NT2/D1 (cell line): Measurements from ENCODE around the gene CEP295NL.
"Not testable (repeated sequence)": the region's sequence is repeated elsewhere in the genome, so short reads cannot be mapped to it uniquely, and the experiment has no call there.

Source experiments
- DNase-seq: peaks from one replicate; pipeline ENCODE4 v3.0.0-alpha.2; 2011; ENCODE audit warnings: low read depth, low spot score
- H3K27me3 ChIP-seq: 2 replicates; pipeline ENCODE4 v1.6.0; 2011; ENCODE audit warnings: mild to moderate bottlenecking; ENCODE audit not compliant: insufficient read length, insufficient read depth
- H3K36me3 ChIP-seq: 2 replicates; pipeline ENCODE4 v1.6.1; 2011; ENCODE audit warnings: mild to moderate bottlenecking, low read length, mixed read lengths; ENCODE audit not compliant: insufficient read depth, insufficient read length
- H3K4me1 ChIP-seq: 2 replicates; pipeline ENCODE4 v1.5.1; 2011; ENCODE audit not compliant: insufficient read depth, insufficient read length
- H3K4me3 ChIP-seq: 2 replicates; pipeline ENCODE4 v1.5.1; 2011; ENCODE audit warnings: low read depth; ENCODE audit not compliant: insufficient read length
- H3K9ac ChIP-seq: 2 replicates; pipeline ENCODE4 v1.6.0; 2011; ENCODE audit warnings: low read depth; ENCODE audit not compliant: insufficient read length
- H3K9me3 ChIP-seq: 2 replicates; pipeline ENCODE4 v1.5.1; 2011; ENCODE audit warnings: mild to moderate bottlenecking, low read length; ENCODE audit not compliant: insufficient read depth
- SUZ12 ChIP-seq: IDR thresholded peaks from 2 replicates; pipeline ENCODE4 v1.6.1; 2011; ENCODE audit not compliant: insufficient read length, insufficient read depth; ENCODE audit errors: extremely low read depth
- YY1 ChIP-seq: IDR thresholded peaks from 2 replicates; pipeline ENCODE4 v1.6.1; 2011; ENCODE audit not compliant: insufficient read length, insufficient read depth
- ZNF274 ChIP-seq: IDR thresholded peaks from 2 replicates; pipeline ENCODE4 v1.6.1; 2011; ENCODE audit warnings: mild to moderate bottlenecking, low read depth, low read length

CEP295NL gene

DNA sequence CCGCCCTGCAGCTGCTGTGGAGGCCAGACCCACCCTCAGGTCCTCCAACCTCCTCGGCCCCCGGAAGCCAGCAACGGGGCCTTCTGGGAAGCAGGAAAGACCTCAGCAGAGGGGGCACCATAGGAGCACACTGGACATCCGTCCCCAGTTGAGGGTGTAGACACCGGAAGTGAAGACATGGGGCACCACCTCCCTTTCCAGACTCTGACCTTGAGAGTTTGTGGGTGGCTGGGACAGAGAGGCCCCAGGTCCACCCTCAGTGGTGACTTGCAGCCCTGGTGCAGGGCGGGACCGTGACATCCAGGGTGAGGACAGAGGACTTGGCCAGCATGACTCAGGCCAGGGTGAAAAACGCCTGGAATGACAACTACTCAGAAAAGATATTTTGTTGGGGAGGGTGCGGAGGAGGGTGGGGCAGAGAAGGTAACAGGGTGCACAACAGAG is 19.9 kb downstream of the CEP295NL start:
- no peaks in the 10 kb centered on the region for H3K9me3 ChIP-seq
- H3K27me3 ChIP-seq: no peaks in the 10 kb centered on the region
- no peak overlapping the region for H3K4me3 ChIP-seq
- peaks cover 39% of the 10 kb centered on the region for H3K4me1 ChIP-seq
- DNase-seq: no peak
- H3K9ac ChIP-seq: peak overlapping the region; percentile 66
- H3K36me3 ChIP-seq: peaks cover 29% of the 10 kb centered on the region
- no peak for TF ChIP-seq YY1
- TF ChIP-seq ZNF274: no peak
- no peak for TF ChIP-seq SUZ12

DNA sequence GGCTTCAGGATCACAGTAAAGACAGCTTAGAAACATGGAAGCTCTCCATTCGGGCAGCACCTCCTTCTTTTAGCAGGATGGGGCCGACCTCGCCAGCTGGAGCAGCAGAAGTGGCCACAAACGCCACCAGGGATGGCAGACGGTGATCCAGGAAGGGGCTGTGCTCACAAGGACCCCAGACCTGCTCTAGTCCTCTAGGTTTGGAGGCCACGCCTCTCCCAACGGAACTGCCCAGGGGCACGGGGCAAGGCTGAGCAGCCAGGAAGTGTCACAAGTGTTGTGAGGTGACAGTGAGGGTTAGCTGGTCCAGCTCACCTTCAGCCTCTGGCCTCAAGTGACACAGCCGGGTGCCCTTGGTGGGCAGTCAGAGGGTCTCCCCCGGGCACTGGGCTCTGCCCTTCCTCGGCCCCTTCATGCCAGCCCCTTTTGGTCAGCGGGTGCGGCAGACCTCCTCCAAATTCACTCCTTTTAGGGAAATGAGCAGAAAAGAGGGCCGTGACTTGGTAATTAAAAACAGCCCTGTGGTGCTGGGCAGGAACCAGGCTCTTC is 20.4 kb downstream of the CEP295NL start:
- TF ChIP-seq YY1 (no peak), ZNF274 (no peak)
- no peak overlapping the region for H3K4me3 ChIP-seq
- H3K9ac ChIP-seq: no peak overlapping the region
- H3K9me3 ChIP-seq: no peaks in the 10 kb centered on the region
- no peaks in the 10 kb centered on the region for H3K27me3 ChIP-seq
- peaks cover 39% of the 10 kb centered on the region for H3K4me1 ChIP-seq
- H3K36me3 ChIP-seq: peaks cover 31% of the 10 kb centered on the region
- DNase-seq: no peak

DNA sequence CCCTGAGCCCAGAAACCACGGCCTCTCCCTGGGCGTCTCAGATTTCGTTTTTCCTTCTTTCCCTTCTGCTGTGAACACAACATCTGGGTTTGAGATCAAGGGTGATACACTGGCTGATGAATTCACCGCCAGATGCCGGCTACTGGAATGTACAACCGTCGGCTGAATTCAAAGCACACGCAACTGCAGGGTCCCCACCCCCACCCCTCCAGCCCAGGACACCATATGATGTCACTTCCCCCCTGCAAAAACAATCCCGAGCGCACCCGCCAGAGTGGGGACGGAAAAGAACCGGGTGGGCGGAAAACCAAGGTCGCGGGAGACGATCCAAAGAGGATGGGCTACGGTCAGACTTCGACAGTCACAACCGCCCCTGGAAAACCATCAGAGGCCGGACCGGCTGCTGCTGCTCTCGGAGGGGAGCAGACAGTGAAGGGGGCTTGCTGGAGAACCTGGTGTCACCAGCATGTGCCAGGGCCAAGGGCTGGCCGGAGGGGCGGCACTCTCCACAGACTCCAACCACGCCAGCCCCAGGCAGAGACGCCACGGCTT is 23.3 kb downstream of the CEP295NL start:
- Histone ChIP-seq H3K9me3 (no peaks in the 10 kb centered on the region), H3K36me3 (peaks cover 18% of the 10 kb centered on the region), H3K27me3 (no peaks in the 10 kb centered on the region), H3K9ac (no peak overlapping the region), H3K4me3 (no peak overlapping the region), H3K4me1 (peaks cover 28% of the 10 kb centered on the region)
- DNase-seq: no peak
- TF ChIP-seq YY1 (no peak), ZNF274 (no peak), SUZ12 (no peak)

DNA sequence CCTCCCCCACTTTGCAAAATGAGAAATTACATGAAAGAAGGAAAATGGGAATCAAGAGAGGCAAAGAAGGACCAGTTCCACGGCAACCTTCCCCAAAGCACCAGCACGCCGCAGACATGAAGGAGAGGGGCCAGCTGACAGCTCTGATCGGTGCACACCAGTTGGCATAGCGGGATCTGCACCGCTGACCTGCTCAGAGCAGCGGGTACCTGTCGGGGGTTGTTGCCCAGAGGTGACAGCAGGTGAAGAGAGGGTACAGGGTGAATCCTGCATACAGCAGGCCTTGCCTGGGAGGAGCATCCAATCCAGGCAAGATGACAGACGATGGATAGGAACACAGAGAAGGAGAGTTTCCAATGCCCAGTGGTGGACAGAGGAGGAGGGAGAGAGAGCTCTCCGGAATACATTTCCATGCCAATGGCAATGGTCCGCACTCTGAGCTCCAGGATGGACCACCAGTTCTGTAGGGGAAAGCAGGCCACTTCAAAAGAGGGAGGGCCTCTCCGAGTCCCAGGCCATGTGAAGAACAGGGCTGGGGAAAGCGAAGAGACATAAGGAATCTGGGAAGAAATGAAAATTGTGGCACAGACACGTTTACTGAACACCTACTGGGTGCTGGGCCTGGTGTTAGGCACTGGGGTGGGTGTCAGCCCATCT is 24.0 kb downstream of the CEP295NL start:
- TF ChIP-seq YY1 (no peak), SUZ12 (no peak), ZNF274 (no peak)
- H3K4me3 ChIP-seq: no peak overlapping the region
- H3K4me1 ChIP-seq: peaks cover 21% of the 10 kb centered on the region
- no peaks in the 10 kb centered on the region for H3K27me3 ChIP-seq
- no peak for DNase-seq
- H3K36me3 ChIP-seq: peaks cover 18% of the 10 kb centered on the region
- H3K9ac ChIP-seq: no peak overlapping the region
- H3K9me3 ChIP-seq: no peaks in the 10 kb centered on the region

DNA sequence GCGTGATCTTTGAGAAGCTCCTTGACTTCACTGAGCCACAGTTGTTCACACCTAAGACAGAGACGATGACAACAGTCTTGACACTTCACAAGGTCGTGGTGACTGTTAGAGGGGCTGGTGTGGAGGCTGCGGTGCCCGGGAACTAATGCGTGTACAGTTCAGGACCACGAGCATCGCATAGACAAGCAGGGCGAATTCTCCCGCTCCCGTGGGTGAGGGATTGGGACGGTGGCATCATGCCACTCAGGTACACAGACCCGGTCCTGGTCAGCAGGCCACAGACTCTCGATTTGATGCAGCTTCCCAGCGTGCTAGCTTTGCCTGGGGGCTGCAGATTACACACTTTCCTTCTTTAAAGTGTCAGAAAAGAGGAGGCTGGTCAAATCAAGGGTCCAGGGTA is 24.7 kb downstream of the CEP295NL start:
- Histone ChIP-seq H3K27me3 (no peaks in the 10 kb centered on the region), H3K36me3 (peaks cover 25% of the 10 kb centered on the region), H3K9me3 (no peaks in the 10 kb centered on the region), H3K9ac (peak overlapping the region; percentile 17), H3K4me3 (no peak overlapping the region), H3K4me1 (peaks cover 18% of the 10 kb centered on the region)
- no peak for DNase-seq
- TF ChIP-seq SUZ12 (no peak), YY1 (no peak), ZNF274 (no peak)

DNA sequence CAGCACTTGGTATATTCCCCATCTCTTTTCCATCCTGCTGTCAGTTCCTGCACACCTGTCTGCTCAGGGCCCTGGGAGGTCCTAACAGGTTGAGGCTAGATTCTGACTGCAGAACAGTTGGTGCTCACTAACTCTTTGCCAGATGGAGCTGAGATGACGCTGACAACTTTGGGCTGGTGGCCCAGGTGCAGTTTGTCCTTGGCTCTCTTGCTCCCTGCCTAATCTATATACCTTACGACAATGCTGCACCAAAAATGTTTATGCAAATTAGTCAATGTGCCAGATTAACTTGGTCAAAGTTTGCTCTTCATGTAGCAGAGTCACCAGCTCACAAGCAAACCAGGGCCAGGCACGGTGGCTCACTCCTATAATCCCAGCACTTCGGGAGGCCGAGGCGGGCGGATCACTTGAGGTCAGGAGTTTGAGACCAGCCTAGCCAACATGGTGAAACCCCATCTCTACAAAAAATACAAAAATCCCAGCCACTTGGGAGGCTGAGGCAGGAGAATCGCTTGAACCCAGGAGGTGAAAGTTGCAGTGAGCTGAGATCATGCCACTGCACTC is 26.0 kb downstream of the CEP295NL start:
- not testable (repeated sequence) for H3K4me1 ChIP-seq, H3K27me3 ChIP-seq, H3K9ac ChIP-seq, H3K9me3 ChIP-seq, H3K4me3 ChIP-seq, DNase-seq
- H3K36me3 ChIP-seq: peaks cover 32% of the 10 kb centered on the region

DNA sequence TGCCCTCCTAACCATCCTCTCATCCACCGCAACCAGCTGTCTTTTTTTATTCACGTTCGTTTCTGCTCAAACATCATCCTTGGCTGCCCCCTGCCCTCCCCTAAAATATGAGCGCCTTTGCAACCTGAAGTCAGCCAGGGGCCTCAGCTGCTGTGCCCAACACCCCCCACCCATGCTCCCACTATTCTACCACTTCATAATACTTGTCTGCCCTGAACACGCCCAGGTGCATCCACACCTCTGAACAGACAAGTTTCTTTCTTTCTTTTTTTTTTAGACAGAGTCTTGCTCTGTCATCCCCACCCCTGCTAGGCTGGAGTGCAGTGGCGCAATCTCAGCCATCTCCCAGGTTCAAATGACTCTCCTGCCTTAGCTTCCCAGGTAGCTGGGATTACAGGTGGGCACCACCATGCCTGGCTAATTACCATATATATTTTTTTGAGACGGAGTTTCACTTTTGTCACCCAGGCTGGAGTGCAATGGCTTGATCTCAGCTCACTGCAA is 26.9 kb downstream of the CEP295NL start:
- Histone ChIP-seq H3K9ac (no peak overlapping the region), H3K36me3 (peaks cover 28% of the 10 kb centered on the region), H3K4me1 (peaks cover 9% of the 10 kb centered on the region)

More for the DNA sequence above, 26.9 kb downstream of the CEP295NL start:
- H3K27me3 ChIP-seq: no peaks in the 10 kb centered on the region
- H3K9me3 ChIP-seq: no peaks in the 10 kb centered on the region
- no peak for TF ChIP-seq YY1
- TF ChIP-seq ZNF274: no peak
- TF ChIP-seq SUZ12: no peak
- H3K4me3 ChIP-seq: no peak overlapping the region
- no peak for DNase-seq
